Smooth muscle cell of the umbilical artery (primary cell): ENCODE measurements around the gene TLE6. TPM values are rescaled to one million over a fixed set of nuclear protein-coding genes. Genes with fewer than 3 reads are reported as not detected.

Source experiments
- total RNA-seq: library from RNA; depleted of rRNA; stranded (reverse); fragments of >200 nt; gene quantifications from 2 replicates; pipeline ENCODE4 v1.2.3, GENCODE V29; 2014

Gene TLE6
- total RNA-seq, result 0.55 and 0.89 TPM in 2 replicates

GRCh38 chr19:2977001-2977745, at the start of gene TLE6:
Gene TLE6 (plus strand): TSS chr19:2977564. CDS start chr19:2978234, 670 bp downstream.

DNA sequence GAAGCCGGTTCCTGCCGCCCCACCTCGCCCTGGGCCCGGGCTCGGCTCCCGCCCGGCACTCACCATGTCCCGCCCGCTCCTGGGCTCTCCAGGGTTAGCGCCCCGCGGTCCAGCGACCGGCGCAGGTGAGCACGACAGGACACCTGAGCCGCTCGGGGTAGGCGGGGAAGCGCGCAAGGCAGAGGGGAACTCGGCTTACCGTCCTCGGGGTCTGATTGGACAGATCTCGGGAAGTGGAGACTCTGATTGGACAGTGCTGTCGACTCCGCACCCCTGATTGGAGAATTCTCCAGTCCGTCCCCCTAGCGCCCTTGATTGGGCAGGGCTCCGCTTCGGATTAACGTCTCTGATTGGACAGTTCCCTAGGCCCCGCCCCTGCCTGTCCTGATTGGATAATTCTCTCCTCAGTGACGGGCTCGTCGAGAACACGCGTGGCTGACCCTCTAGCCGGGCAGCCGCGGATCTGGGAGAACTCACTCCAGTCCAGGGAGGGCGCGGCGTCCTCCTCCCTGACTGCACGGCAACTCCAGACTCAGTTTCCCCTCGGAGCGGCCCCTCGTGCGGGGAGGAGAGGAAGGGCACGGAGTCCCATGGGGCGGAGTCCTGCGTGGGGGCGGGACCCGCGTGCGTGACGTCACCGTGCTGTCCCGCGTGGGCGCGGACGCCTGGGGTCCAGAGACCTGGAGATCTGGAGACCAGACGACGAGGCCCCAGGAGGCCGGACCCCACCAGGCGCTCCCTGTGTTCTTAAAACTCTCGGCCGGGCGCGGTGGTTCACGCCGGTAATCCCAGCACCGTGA, 32.4 kb upstream of the TLE6 start, which contains the start of gene ZNF77:
Gene ZNF77, minus strand, starts transcription at position 197 of the 800 bp plus-strand sequence. Its CDS starts 131 bp downstream, at position 66.

GRCh38 chr19:3029065-3029923, 51.9 kb downstream of the TLE6 start, which contains the start of gene TLE2:
Gene TLE2 (minus strand): TSS chr19:3029280. CDS start chr19:3028904, 376 bp downstream.

Other genes starting within 250 kb of the TLE6 start
- 23.6 and 29.4 TPM in 2 replicates for gene SLC39A3, start 237.5 kb upstream of the TLE6 start, total RNA-seq
- 24.3 and 46.1 TPM in 2 replicates for gene SGTA, start 194.3 kb upstream of the TLE6 start, total RNA-seq
- gene THOP1, start 192.1 kb upstream of the TLE6 start, total RNA-seq, result 60.0 and 90.5 TPM in 2 replicates
- gene ZNF554, start 157.7 kb upstream of the TLE6 start, total RNA-seq, result 2.9 and 5.0 TPM in 2 replicates
- gene ZNF555, start 136.1 kb upstream of the TLE6 start, total RNA-seq, result 7.2 and 8.3 TPM in 2 replicates
- gene ZNF556, start 110.2 kb upstream of the TLE6 start, total RNA-seq, result not detected in 2 replicates
- 3.0 and 3.7 TPM in 2 replicates for gene ZNF57, start 76.6 kb upstream of the TLE6 start, total RNA-seq
- 4.2 and 5.0 TPM in 2 replicates for gene ZNF77, start 32.6 kb upstream of the TLE6 start, total RNA-seq
- gene TLE2, start 51.7 kb downstream of the TLE6 start, total RNA-seq, result 0.88 and 0.89 TPM in 2 replicates
- gene TLE5, start 84.9 kb downstream of the TLE6 start, total RNA-seq, result 84.3 and 153 TPM in 2 replicates
- 55.5 and 57.3 TPM in 2 replicates for gene GNA11, start 116.8 kb downstream of the TLE6 start, total RNA-seq
- under 0.01 and 0.46 TPM in 2 replicates for gene GNA15, start 158.5 kb downstream of the TLE6 start, total RNA-seq
- gene S1PR4, start 201.2 kb downstream of the TLE6 start, total RNA-seq, result under 0.01 TPM in 1 of 2 replicates, not detected in the other
- gene NCLN, start 208.4 kb downstream of the TLE6 start, total RNA-seq, result 65.6 and 85.4 TPM in 2 replicates
- gene CELF5, start 247.1 kb downstream of the TLE6 start, total RNA-seq, result not detected in 2 replicates